Neural progenitor cell (in vitro differentiated cells): Measurements from ENCODE around the gene MYADM. TPM values are rescaled to one million over a fixed set of nuclear protein-coding genes. Genes with fewer than 3 reads are reported as not detected.
"Not testable (repeated sequence)": the region's sequence is repeated elsewhere in the genome, so short reads cannot be mapped to it uniquely, and the experiment has no call there.

Experiments
- DNase-seq: peaks from one replicate; pipeline ENCODE4 v3.0.0-alpha.2; 2016; ENCODE audit warnings: low spot score
- H2AFZ ChIP-seq: fragments of 200-600 bp; sonication (generic); replicated peaks from 2 replicates; pipeline ENCODE4 v1.6.1; 2016; ENCODE audit warnings: antibody characterized with exemption
- H3F3A ChIP-seq: fragments of 200-600 bp; sonication (generic); 2 replicates; pipeline ENCODE4 v1.6.1; 2016; ENCODE audit warnings: antibody characterized with exemption, low read depth
- H3K27ac ChIP-seq: fragments of 200-600 bp; sonication (generic); 2 replicates; pipeline ENCODE4 v1.5.1; 2016; ENCODE audit warnings: mild to moderate bottlenecking
- H3K27me3 ChIP-seq: fragments of 200-600 bp; sonication (generic); 2 replicates; pipeline ENCODE4 v1.6.1; 2016; ENCODE audit warnings: mild to moderate bottlenecking, moderate library complexity
- H3K36me3 ChIP-seq: fragments of 200-600 bp; sonication (generic); 2 replicates; pipeline ENCODE4 v1.5.1; 2016
- H3K4me1 ChIP-seq: fragments of 200-600 bp; sonication (generic); 2 replicates; pipeline ENCODE4 v1.6.1; 2016; ENCODE audit warnings: mixed run types
- H3K4me2 ChIP-seq: fragments of 200-600 bp; sonication (generic); 2 replicates; pipeline ENCODE4 v1.6.1; 2016
- H3K4me3 ChIP-seq: fragments of 200-600 bp; sonication (generic); 2 replicates; pipeline ENCODE4 v1.5.1; 2016
- H3K79me2 ChIP-seq: fragments of 200-600 bp; sonication (generic); 2 replicates; pipeline ENCODE4 v1.6.1; 2016; ENCODE audit warnings: low read depth
- H3K9ac ChIP-seq: fragments of 200-600 bp; sonication (generic); 2 replicates; pipeline ENCODE4 v1.6.1; 2016
- H3K9me3 ChIP-seq: fragments of 200-600 bp; sonication (generic); 2 replicates; pipeline ENCODE4 v1.5.1; 2016; ENCODE audit warnings: low read depth
- H4K20me1 ChIP-seq: fragments of 200-600 bp; sonication (generic); 2 replicates; pipeline ENCODE4 v1.6.1; 2016; ENCODE audit warnings: low read depth
- H3K27ac Mint-ChIP-seq: 3 replicates; pipeline ENCODE4 v1.8.0; 2021; ENCODE audit warnings: mixed read lengths
- H3K27me3 Mint-ChIP-seq: 2 replicates; pipeline ENCODE4 v1.8.0; 2022; ENCODE audit warnings: low read depth, mild to moderate bottlenecking, inconsistent platforms, moderate library complexity, mixed read lengths; ENCODE audit not compliant: insufficient read depth
- H3K36me3 Mint-ChIP-seq: 3 replicates; pipeline ENCODE4 v1.8.0; 2021; ENCODE audit warnings: mixed read lengths
- H3K4me1 Mint-ChIP-seq: 3 replicates; pipeline ENCODE4 v1.8.0; 2021; ENCODE audit warnings: mixed read lengths
- H3K4me3 Mint-ChIP-seq: 3 replicates; pipeline ENCODE4 v1.8.0; 2021; ENCODE audit warnings: mild to moderate bottlenecking, moderate library complexity, mixed read lengths
- H3K9me3 Mint-ChIP-seq: 3 replicates; pipeline ENCODE4 v1.8.0; 2020; ENCODE audit warnings: mixed read lengths
- CTCF ChIP-seq: fragments of 200-600 bp; sonication (generic); IDR thresholded peaks from 2 replicates; pipeline ENCODE4 v1.5.1; 2017; ENCODE audit warnings: antibody characterized with exemption, mild to moderate bottlenecking
- EZH2 ChIP-seq: fragments of 200-600 bp; sonication (generic); IDR thresholded peaks from 2 replicates; pipeline ENCODE4 v1.6.1; 2017; ENCODE audit warnings: antibody characterized with exemption, mild to moderate bottlenecking, moderate library complexity
- EZH2phosphoT487 ChIP-seq: fragments of 200-600 bp; sonication (generic); IDR thresholded peaks from 2 replicates; pipeline ENCODE4 v1.6.1; 2017; ENCODE audit warnings: antibody characterized with exemption
- total RNA-seq: library from RNA; depleted of rRNA; stranded (reverse); fragments of >200 nt; gene quantifications from 2 replicates; pipeline ENCODE4 v1.2.3, GENCODE V29; 2015; ENCODE audit warnings: low replicate concordance

Gene MYADM
- total RNA-seq, 1 donor from 2014 or later: 11.5 TPM

GRCh38 chr19:53838446-53838845, 29.2 kb upstream of the MYADM start:
- not testable (repeated sequence) for H3K9me3 ChIP-seq, H3K4me1 ChIP-seq, H3K27ac ChIP-seq, H3K36me3 Mint-ChIP-seq, H3K36me3 ChIP-seq, H4K20me1 ChIP-seq, H3K4me3 ChIP-seq, DNase-seq, H3K4me3 Mint-ChIP-seq, H2AFZ ChIP-seq, H3K27me3 Mint-ChIP-seq, H3K9me3 Mint-ChIP-seq, H3K27me3 ChIP-seq, H3K9ac ChIP-seq, H3K79me2 ChIP-seq
- Histone ChIP-seq H3K4me2 (peak overlapping the region; percentile 22), H3F3A (peaks cover 16% of the 10 kb centered on the region)
- peaks cover 21% of the 10 kb centered on the region for H3K4me1 Mint-ChIP-seq
- H3K27ac Mint-ChIP-seq: peak overlapping the region; percentile 23

GRCh38 chr19:53840241-53840640, 27.4 kb upstream of the MYADM start:
- H3K4me2 ChIP-seq, H3K9me3 ChIP-seq, H3K27me3 ChIP-seq, H3K36me3 Mint-ChIP-seq, H3K27ac ChIP-seq, H3K4me3 Mint-ChIP-seq, H3K79me2 ChIP-seq, H2AFZ ChIP-seq, H3K4me1 ChIP-seq, H3K27me3 Mint-ChIP-seq, H3K36me3 ChIP-seq, H3K9me3 Mint-ChIP-seq, H4K20me1 ChIP-seq, H3K4me3 ChIP-seq, H3K9ac ChIP-seq, H3K27ac Mint-ChIP-seq, DNase-seq: not testable (repeated sequence)
- peaks cover 19% of the 10 kb centered on the region for H3F3A ChIP-seq
- H3K4me1 Mint-ChIP-seq: peaks cover 19% of the 10 kb centered on the region

- not testable (repeated sequence) for H3K79me2 ChIP-seq, H3K4me1 ChIP-seq, H3K27ac Mint-ChIP-seq, H3K36me3 ChIP-seq, H3K4me2 ChIP-seq, H3K27me3 Mint-ChIP-seq, H3K9ac ChIP-seq, H2AFZ ChIP-seq, H3K9me3 ChIP-seq, H3K4me3 ChIP-seq, H4K20me1 ChIP-seq, H3K27me3 ChIP-seq, DNase-seq, H3K4me3 Mint-ChIP-seq, H3K27ac ChIP-seq, H3K9me3 Mint-ChIP-seq, H3K36me3 Mint-ChIP-seq
- H3F3A ChIP-seq: peaks cover 19% of the 10 kb centered on the region
- peaks cover 19% of the 10 kb centered on the region for H3K4me1 Mint-ChIP-seq
These were observed 26.8 kb upstream of the MYADM start for GRCh38 chr19:53840914-53841313.

GRCh38 chr19:53844849-53845246, 22.8 kb upstream of the MYADM start:
- H3K36me3 ChIP-seq: no peaks in the 10 kb centered on the region
- H3K36me3 Mint-ChIP-seq: no peaks in the 10 kb centered on the region
- no peak for DNase-seq
- no peaks in the 10 kb centered on the region for H3K9me3 ChIP-seq
- no peaks in the 10 kb centered on the region for H3K79me2 ChIP-seq
- no peaks in the 10 kb centered on the region for H4K20me1 ChIP-seq
- peaks cover 6% of the 10 kb centered on the region for H3K4me1 Mint-ChIP-seq
- no peaks in the 10 kb centered on the region for H3K4me1 ChIP-seq
- H3K4me3 ChIP-seq: no peak overlapping the region
- no peak overlapping the region for H3K27ac ChIP-seq
- H3K9ac ChIP-seq: no peak overlapping the region
- no peak overlapping the region for H3K27ac Mint-ChIP-seq
- H3K4me3 Mint-ChIP-seq: no peak overlapping the region
- H3K9me3 Mint-ChIP-seq: peaks cover 3% of the 10 kb centered on the region
- peaks cover 4% of the 10 kb centered on the region for H3F3A ChIP-seq
- TF ChIP-seq EZH2phosphoT487 (no peak), EZH2 (no peak), CTCF (no peak)
- H3K27me3 ChIP-seq: no peaks in the 10 kb centered on the region
- peaks cover 10% of the 10 kb centered on the region for H3K27me3 Mint-ChIP-seq
- H2AFZ ChIP-seq: no peak overlapping the region
- no peak overlapping the region for H3K4me2 ChIP-seq

- Histone ChIP-seq H3K27ac (no peak overlapping the region), H3K4me1 (peaks cover 14% of the 10 kb centered on the region), H3K4me2 (no peak overlapping the region), H3K9me3 (no peaks in the 10 kb centered on the region), H3K79me2 (no peaks in the 10 kb centered on the region), H3K27me3 (no peaks in the 10 kb centered on the region), H3K4me3 (no peak overlapping the region), H3F3A (peaks cover 16% of the 10 kb centered on the region), H2AFZ (no peak overlapping the region), H3K9ac (no peak overlapping the region), H3K36me3 (no peaks in the 10 kb centered on the region), H4K20me1 (no peaks in the 10 kb centered on the region)
- Mint-ChIP-seq H3K27ac (peak overlapping the region; percentile 64), H3K36me3 (no peaks in the 10 kb centered on the region), H3K9me3 (peaks cover 3% of the 10 kb centered on the region), H3K27me3 (peaks cover 14% of the 10 kb centered on the region), H3K4me1 (peaks cover 13% of the 10 kb centered on the region), H3K4me3 (no peak overlapping the region)
- no peak for TF ChIP-seq EZH2phosphoT487
- TF ChIP-seq EZH2: no peak
- DNase-seq: no peak
These were observed 20.1 kb upstream of the MYADM start for GRCh38 chr19:53847555-53847954.
